Measurements from ENCODE around the gene PNMT. TPM values are rescaled to one million over a fixed set of nuclear protein-coding genes. Genes with fewer than 3 reads are reported as not detected.
A peak's percentile ranks its signal among the peaks of the same experiment; 100 is the strongest.

PNMT gene
- total and polyA plus RNA-seq, 2 experiments from 2014 or later: 1.9 to 2.5 TPM

DNA sequence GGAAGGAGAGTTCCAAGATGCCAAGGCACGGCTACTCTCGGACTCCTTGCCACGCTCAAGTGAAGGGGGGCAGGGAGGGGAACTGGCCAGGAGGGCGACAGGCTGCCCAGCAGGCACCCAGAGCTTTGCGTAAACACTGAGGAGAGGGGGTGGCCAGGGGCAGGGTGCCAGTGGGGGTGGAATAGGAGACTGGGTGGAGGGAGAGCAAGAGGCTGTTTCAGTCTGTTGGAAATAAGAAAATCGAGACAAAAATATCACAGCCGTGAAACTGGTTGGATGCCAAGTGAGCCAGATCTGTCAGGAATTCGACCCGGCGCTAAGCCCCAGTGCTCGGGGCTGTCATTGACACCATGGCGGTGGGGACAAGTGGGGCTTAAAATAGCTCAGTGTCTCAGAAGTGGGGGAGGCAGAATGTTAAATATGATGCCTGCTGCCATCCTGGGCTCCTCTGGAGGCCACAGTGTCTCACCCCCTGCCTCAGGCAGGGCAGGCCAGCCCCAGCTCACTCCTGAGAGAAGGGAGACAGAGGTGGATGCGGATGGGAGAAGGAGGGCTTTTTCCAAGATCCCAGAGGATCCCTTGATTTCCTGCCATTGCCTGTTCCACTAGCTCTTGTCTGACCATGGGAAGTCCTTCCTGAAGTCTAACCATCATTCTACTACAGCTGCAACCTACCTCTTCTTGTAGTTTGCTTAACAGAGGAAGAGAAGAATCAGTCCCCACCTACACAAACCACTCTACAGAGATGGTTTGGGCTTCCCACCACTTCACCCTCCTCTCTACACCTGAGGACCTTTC, 9.5 kb downstream of the PNMT start:
- H3K4me2 ChIP-seq: no peak overlapping the region
- no peak overlapping the region for H3K4me3 Mint-ChIP-seq
- H3K9me2 ChIP-seq (ENCODE audit: insufficient read depth): no peaks in the 10 kb centered on the region
- H2AFZ ChIP-seq: no peak overlapping the region
- H3K27ac Mint-ChIP-seq: no peak overlapping the region
- H3K36me3 Mint-ChIP-seq (ENCODE audit: low read depth): peaks cover 21% of the 10 kb centered on the region
- peaks cover 27% of the 10 kb centered on the region for H3K27me3 Mint-ChIP-seq (ENCODE audit: insufficient read depth, low read depth, poor library complexity)
- no peak for TF ChIP-seq CREB1 (CRISPR knock-in tag; IDR thresholded peaks at IDR 0.05; ENCODE audit: low read depth)
- no peak for TF ChIP-seq POLR2AphosphoS5 (IDR thresholded peaks at IDR 0.05; ENCODE audit: low read depth)
- no peak for TF ChIP-seq EZH2phosphoT487 (IDR thresholded peaks at IDR 0.05; ENCODE audit: unreplicated experiment)
- no peak for TF ChIP-seq STAT1 (IDR thresholded peaks at IDR 0.05; ENCODE audit: unreplicated experiment)
- TF ChIP-seq JUNB (IDR thresholded peaks at IDR 0.05; ENCODE audit: unreplicated experiment): no peak
- no peak for TF ChIP-seq ZNF331 (CRISPR knock-in tag; IDR thresholded peaks at IDR 0.05; ENCODE audit: low read depth)
- no peak for TF ChIP-seq REST (IDR thresholded peaks at IDR 0.05; ENCODE audit: unreplicated experiment)
- TF ChIP-seq NANOG (IDR thresholded peaks at IDR 0.05; ENCODE audit: borderline replicate concordance): no peak
- no peak for TF ChIP-seq ZNF114 (CRISPR knock-in tag; IDR thresholded peaks at IDR 0.05)
- no peaks in the 10 kb centered on the region for H3K9me3 Mint-ChIP-seq
- no peaks in the 10 kb centered on the region for H4K20me1 ChIP-seq (replicated peaks; ENCODE audit: insufficient read depth)
- no peaks in the 10 kb centered on the region for H3K27me3 ChIP-seq (ENCODE audit: insufficient read depth)
- ATAC-seq: no peak
- no peaks in the 10 kb centered on the region for H3F3A ChIP-seq (replicated peaks; ENCODE audit: low read depth)
- H3K4me3 ChIP-seq: no peak overlapping the region
- 0 out of 2 replicates have a peak, but pooled peaks cover 5% of the 10 kb centered on the region for H3K4me1 ChIP-seq (ENCODE audit: insufficient read depth)
- no peak for DNase-seq (ENCODE audit: low spot score)
- H3K36me3 ChIP-seq (ENCODE audit: insufficient read depth): no peaks in the 10 kb centered on the region
- no peak overlapping the region for H3K27ac ChIP-seq (ENCODE audit: low read depth)
- no peaks in the 10 kb centered on the region for H3K79me2 ChIP-seq (replicated peaks; ENCODE audit: insufficient read depth)
- peaks cover 25% of the 10 kb centered on the region for H3K4me1 Mint-ChIP-seq

GRCh38 chr17:39678340-39679116, 10.3 kb downstream of the PNMT start:
- peaks cover 24% of the 10 kb centered on the region for H3K27me3 Mint-ChIP-seq (ENCODE audit: insufficient read depth, low read depth, poor library complexity)
- no peaks in the 10 kb centered on the region for H3K27me3 ChIP-seq (ENCODE audit: insufficient read depth)
- H3K4me1 ChIP-seq (ENCODE audit: insufficient read depth): 0 out of 2 replicates have a peak, but pooled peaks cover 5% of the 10 kb centered on the region
- H3K27ac Mint-ChIP-seq: peak overlapping the region; percentile 7; the same call in 1 of the 2 replicates
- no peaks in the 10 kb centered on the region for H4K20me1 ChIP-seq (replicated peaks; ENCODE audit: insufficient read depth)
- H3F3A ChIP-seq (replicated peaks; ENCODE audit: low read depth): no peaks in the 10 kb centered on the region
- no peaks in the 10 kb centered on the region for H3K9me2 ChIP-seq (ENCODE audit: insufficient read depth)
- peaks cover 28% of the 10 kb centered on the region for H3K36me3 Mint-ChIP-seq (ENCODE audit: low read depth)
- no peaks in the 10 kb centered on the region for H3K36me3 ChIP-seq (ENCODE audit: insufficient read depth)
- H3K4me1 Mint-ChIP-seq: peaks cover 31% of the 10 kb centered on the region
- H3K4me3 ChIP-seq: no peak overlapping the region
- no peak overlapping the region for H3K27ac ChIP-seq (ENCODE audit: low read depth)
- H2AFZ ChIP-seq: no peak overlapping the region
- H3K4me2 ChIP-seq: no peak overlapping the region
- no peak for DNase-seq (ENCODE audit: low spot score)
- H3K79me2 ChIP-seq (replicated peaks; ENCODE audit: insufficient read depth): no peaks in the 10 kb centered on the region
- H3K4me3 Mint-ChIP-seq: no peak overlapping the region
- H3K9me3 Mint-ChIP-seq: no peaks in the 10 kb centered on the region
- peak; percentile 8; the same call in 1 of the 3 replicates for ATAC-seq
- TF ChIP-seq ZNF462 (CRISPR knock-in tag; IDR thresholded peaks at IDR 0.05) (no peak), EZH2phosphoT487 (IDR thresholded peaks at IDR 0.05; ENCODE audit: unreplicated experiment) (no peak)
